ENCODE measurements around the gene RASL10B. TPM values are rescaled to one million over a fixed set of nuclear protein-coding genes. Genes with fewer than 3 reads are reported as not detected.

RASL10B gene
- total and polyA plus RNA-seq, 11 donors, result 7.6 to 78.7 (median 12.2) TPM

DNA sequence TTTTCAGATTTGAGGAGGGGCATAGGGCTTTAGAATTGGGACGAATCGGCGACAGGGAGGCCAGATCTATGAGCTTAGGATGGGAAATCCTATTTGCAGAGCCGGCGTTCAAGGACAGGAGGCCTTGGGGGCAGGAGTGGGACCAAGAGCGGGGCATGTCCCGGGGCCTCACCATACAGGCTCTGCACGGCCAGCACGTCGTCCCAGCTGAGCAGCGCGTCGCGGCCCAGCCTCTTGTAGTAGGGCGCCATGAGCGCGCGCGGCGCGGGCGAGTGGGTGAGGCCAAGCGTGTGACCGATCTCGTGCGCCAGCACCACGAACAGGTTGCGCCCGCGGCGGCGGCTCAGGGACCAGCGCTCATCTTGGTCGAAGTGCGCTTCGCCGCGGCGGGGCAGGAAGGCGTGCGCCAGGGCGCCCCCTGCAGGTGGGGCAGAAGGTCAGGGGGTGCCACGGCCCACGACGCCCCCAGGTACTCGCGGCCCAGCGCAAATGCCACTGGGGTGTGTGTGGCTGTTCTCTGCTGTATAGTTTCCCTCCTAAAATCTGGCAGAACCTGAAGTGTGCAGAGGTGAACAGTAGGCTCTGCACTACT is 38.6 kb downstream of the RASL10B start:
- TF ChIP-seq POLR2A (IDR thresholded peaks at IDR 0.05), result no peak
- TF ChIP-seq, protein P1, sequence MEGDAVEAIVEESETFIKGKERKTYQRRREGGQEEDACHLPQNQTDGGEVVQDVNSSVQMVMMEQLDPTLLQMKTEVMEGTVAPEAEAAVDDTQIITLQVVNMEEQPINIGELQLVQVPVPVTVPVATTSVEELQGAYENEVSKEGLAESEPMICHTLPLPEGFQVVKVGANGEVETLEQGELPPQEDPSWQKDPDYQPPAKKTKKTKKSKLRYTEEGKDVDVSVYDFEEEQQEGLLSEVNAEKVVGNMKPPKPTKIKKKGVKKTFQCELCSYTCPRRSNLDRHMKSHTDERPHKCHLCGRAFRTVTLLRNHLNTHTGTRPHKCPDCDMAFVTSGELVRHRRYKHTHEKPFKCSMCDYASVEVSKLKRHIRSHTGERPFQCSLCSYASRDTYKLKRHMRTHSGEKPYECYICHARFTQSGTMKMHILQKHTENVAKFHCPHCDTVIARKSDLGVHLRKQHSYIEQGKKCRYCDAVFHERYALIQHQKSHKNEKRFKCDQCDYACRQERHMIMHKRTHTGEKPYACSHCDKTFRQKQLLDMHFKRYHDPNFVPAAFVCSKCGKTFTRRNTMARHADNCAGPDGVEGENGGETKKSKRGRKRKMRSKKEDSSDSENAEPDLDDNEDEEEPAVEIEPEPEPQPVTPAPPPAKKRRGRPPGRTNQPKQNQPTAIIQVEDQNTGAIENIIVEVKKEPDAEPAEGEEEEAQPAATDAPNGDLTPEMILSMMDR (IDR thresholded peaks at IDR 0.05), result peak in 5 of 12 donors; percentile 6 to 19 (median 16)
- intact Hi-C loops (cut with DNase I), result no loop called here
- DNase-seq (no peak), ATAC-seq (no peak)
- Histone ChIP-seq H3K4me1 (peaks cover 0 to 22% (median 10%) of the 10 kb centered on the region in 12 donors), H3K36me3 (no peaks in the 10 kb centered on the region), H3K27ac (no peak overlapping the region), H3K4me3 (no peak overlapping the region), H3K27me3 (no peaks in the 10 kb centered on the region), H3K9me3 (no peaks in the 10 kb centered on the region)
- WGBS, 4 donors, result 92 to 96% (median 94%) methylated on average over 17 to 48 of the region's 48 CpGs

DNA sequence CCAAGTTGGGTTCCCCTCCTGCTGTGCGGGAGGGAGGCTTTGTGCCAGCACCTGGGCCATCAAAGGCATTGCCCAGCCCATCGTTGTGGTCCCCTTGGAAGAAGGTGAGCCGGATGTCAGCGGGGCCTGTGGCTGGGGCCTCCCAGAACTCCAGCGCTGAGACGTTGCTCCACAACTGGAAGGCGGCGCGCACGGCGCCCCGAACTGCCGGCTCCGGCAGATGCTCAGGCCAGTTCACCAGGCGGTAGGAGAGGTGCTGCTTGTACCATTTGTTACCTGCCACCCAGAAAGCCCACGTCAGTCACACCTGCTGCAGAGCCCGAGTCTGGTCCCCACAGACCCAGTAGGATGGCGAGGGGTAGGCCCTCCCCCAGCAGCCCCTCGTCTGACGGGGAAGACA is 41.7 kb downstream of the RASL10B start:
- H3K27ac ChIP-seq, result peak overlapping the region in 1 of 12 donors; percentile 86
- intact Hi-C loops (cut with DNase I), result no loop called here
- peaks cover 0 to 30% (median 17%) of the 10 kb centered on the region in 12 donors for H3K4me1 ChIP-seq
- WGBS, 4 donors, result 81 to 91% (median 87%) methylated on average over 1 to 20 of the region's 20 CpGs
- H3K4me3 ChIP-seq, result no peak overlapping the region
- no peaks in the 10 kb centered on the region for H3K36me3 ChIP-seq
- ATAC-seq (peak in 1 of 4 donors; percentile 10), DNase-seq (no peak)
- no peaks in the 10 kb centered on the region for H3K27me3 ChIP-seq
- no peak for TF ChIP-seq POLR2A (IDR thresholded peaks at IDR 0.05)
- TF ChIP-seq, protein P1 (IDR thresholded peaks at IDR 0.05), result no peak
- H3K9me3 ChIP-seq, result no peaks in the 10 kb centered on the region

DNA sequence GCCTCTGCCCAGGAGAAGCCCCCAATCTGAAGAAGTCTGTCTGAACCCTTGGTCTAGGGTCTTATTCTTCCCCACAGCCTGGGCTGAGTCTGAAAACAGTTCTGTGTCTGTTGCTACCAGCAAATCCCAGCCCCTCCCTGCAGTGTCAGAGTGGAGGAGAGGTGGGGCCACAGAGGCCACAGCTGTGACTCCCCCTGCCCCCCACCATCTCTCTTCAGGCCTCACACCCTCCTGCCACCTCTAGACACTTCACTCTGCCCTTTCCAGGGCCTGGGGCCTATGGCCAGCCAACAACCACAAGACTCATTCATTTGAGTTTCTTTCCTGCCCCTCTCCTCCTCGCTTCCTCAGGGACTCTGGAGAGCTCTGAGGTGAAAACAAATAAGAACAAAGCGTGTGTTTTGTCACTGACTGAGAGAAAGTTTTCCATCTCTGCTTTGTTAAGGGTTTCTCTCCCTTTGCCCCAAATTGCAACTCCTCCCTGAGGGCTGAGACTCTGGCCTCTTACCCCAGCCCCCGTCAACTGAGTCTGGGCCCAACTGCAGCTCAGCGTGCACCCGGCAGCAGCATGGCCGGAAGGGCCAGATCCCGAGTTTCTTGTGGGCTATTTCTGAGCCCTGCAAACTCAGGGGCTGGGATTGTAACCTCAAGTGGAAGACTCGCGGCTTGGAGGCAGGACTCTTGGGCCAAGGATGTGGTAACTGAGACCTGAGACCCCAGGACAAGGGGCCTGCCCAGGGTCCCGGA is 42.4 kb downstream of the RASL10B start:
- intact Hi-C loops (cut with DNase I), result no loop called here
- Histone ChIP-seq H3K27me3 (no peaks in the 10 kb centered on the region), H3K4me3 (no peak overlapping the region), H3K36me3 (no peaks in the 10 kb centered on the region), H3K4me1 (peaks cover 0 to 30% (median 17%) of the 10 kb centered on the region in 12 donors), H3K9me3 (no peaks in the 10 kb centered on the region), H3K27ac (peak overlapping the region in 4 of 12 donors; percentile 13 to 86 (median 44))
- DNase-seq, result no peak
- peak in 2 of 4 donors; percentile 12 to 47 for ATAC-seq
- TF ChIP-seq, protein P1 (IDR thresholded peaks at IDR 0.05), result no peak
- TF ChIP-seq POLR2A (IDR thresholded peaks at IDR 0.05), result no peak
- 63 to 70% (median 67%) methylated on average over 10 of the region's 10 CpGs for WGBS, 4 donors

DNA sequence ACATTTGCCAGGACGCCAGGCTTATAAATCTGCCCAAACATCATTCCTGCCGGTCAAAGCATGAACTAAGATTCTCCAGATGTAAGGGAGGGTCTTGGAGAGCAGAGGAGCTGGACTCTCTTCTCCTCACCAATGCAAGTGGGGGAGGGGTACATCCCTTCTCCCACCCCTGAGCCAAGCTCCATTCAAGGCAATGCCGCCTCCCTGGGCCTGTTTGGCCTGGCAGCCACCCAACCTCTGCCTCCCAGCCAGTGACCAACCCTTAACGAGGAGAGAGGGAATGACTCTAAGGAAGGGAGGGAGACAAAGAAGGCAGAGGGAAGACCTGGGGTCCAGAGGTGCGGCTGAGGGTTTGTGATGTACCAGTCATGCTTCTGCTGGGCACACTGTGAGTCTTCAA is 43.1 kb downstream of the RASL10B start:
- Histone ChIP-seq H3K27me3 (no peaks in the 10 kb centered on the region), H3K4me1 (peaks cover 0 to 30% (median 17%) of the 10 kb centered on the region in 12 donors), H3K9me3 (no peaks in the 10 kb centered on the region), H3K4me3 (no peak overlapping the region), H3K36me3 (no peaks in the 10 kb centered on the region), H3K27ac (peak overlapping the region in 3 of 12 donors; percentile 42 to 86 (median 46))
- WGBS, 4 donors, result 46 to 60% (median 57%) methylated on average over 4 to 5 of the region's 5 CpGs
- TF ChIP-seq, protein P1 (IDR thresholded peaks at IDR 0.05), result no peak
- no peak for TF ChIP-seq POLR2A (IDR thresholded peaks at IDR 0.05)
- intact Hi-C loops (cut with DNase I), result no loop called here
- ATAC-seq (peak in 3 of 4 donors; percentile 63 to 76 (median 73)), DNase-seq (peak in 4 of 5 donors; percentile 43 to 49 (median 48))
